T-cell (primary cell): ENCODE data around the gene COL8A2. TPM values are rescaled to one million over a fixed set of nuclear protein-coding genes. Genes with fewer than 3 reads are reported as not detected.

Experiments
- ATAC-seq, 4 experiments: fragments of 200-7000 bp in 3 of 4; fragments of 150-1000 bp in 1 of 4; cut with Tn5 transposase; replicated peaks in 1 of 4; 1 replicate in 3 of 4; 2 replicates in 1 of 4; pipeline ENCODE4 v1.10.0; 2021; ENCODE audit warnings: moderate library complexity in 3 of 4, mild to moderate bottlenecking in 2 of 4, moderate number of reproducible peaks in 1 of 4
- CTCF ChIA-PET, 2 donors: fragments of 300-600 bp; sonication (Branson Sonifier 250); formaldehyde crosslinking; loops; one replicate each; lab custom pipeline; 2022; ENCODE audit warnings: antibody characterized with exemption in 2 of 2; lab: Charles Lee
- POLR2A ChIA-PET, 2 donors: fragments of 300-600 bp; sonication (Branson Sonifier 250); formaldehyde crosslinking; loops; one replicate each; lab custom pipeline; 2022; ENCODE audit warnings: antibody characterized with exemption in 2 of 2; lab: Charles Lee
- DNase-seq, 35 experiments: peaks; one replicate each; pipeline versions ENCODE4 v3.0.0 to v3.0.0-alpha.2; 2013 to 2023
- H3K27ac ChIP-seq: one replicate; pipeline ENCODE4 v1.5.1; 2013; ENCODE audit warnings: low read length
- H3K27me3 ChIP-seq, 2 experiments: replicated peaks in 1 of 2; 1 replicate in 1 of 2; 2 replicates in 1 of 2; pipeline versions ENCODE4 v1.6.1 to v1.7.0; 2013; ENCODE audit warnings: low read length in 1 of 2, mixed read lengths in 1 of 2; ENCODE audit not compliant: control insufficient read depth in 2 of 2, insufficient read depth in 2 of 2; ENCODE audit errors: extremely low read depth in 1 of 2
- H3K36me3 ChIP-seq, 2 donors: 1 replicate in 1 of 2; 2 replicates in 1 of 2; pipeline versions ENCODE4 v1.6.1 to v1.7.0; 2013; ENCODE audit warnings: low read length in 1 of 2; ENCODE audit not compliant: control insufficient read depth in 2 of 2, insufficient read depth in 1 of 2; ENCODE audit errors: extremely low read depth in 1 of 2
- H3K4me1 ChIP-seq, 2 experiments: 1 replicate in 1 of 2; 2 replicates in 1 of 2; pipeline versions ENCODE4 v1.6.1 to v1.7.0; 2013; ENCODE audit warnings: low read length in 2 of 2, mixed read lengths in 1 of 2; ENCODE audit not compliant: insufficient read depth in 2 of 2, control insufficient read depth in 1 of 2; ENCODE audit errors: extremely low read depth in 1 of 2
- H3K4me3 ChIP-seq, 2 donors: 1 replicate in 1 of 2; 2 replicates in 1 of 2; pipeline versions ENCODE4 v1.5.1 to v1.7.0; 2013; ENCODE audit warnings: mild to moderate bottlenecking in 2 of 2, low read length in 1 of 2, moderate library complexity in 1 of 2; ENCODE audit not compliant: control insufficient read depth in 1 of 2; ENCODE audit errors: extremely low read depth in 1 of 2
- H3K9me3 ChIP-seq: 2 replicates; pipeline ENCODE4 v1.7.0; 2013
- H3K27ac Mint-ChIP-seq, 2 donors: one replicate each; pipeline ENCODE4 v1.8.0; 2020 to 2021; ENCODE audit warnings: mild to moderate bottlenecking in 2 of 2, mixed read lengths in 2 of 2
- H3K27me3 Mint-ChIP-seq, 2 donors: one replicate each; pipeline ENCODE4 v1.8.0; 2021 to 2022; ENCODE audit warnings: mixed read lengths in 2 of 2
- H3K36me3 Mint-ChIP-seq: one replicate; pipeline ENCODE4 v1.8.0; 2021; ENCODE audit warnings: mixed read lengths
- H3K4me1 Mint-ChIP-seq, 3 donors: one replicate each; pipeline ENCODE4 v1.8.0; 2020 to 2022; ENCODE audit warnings: mixed read lengths in 3 of 3, mild to moderate bottlenecking in 1 of 3
- H3K4me3 Mint-ChIP-seq, 3 donors: one replicate each; pipeline ENCODE4 v1.8.0; 2020 to 2022; ENCODE audit warnings: mild to moderate bottlenecking in 3 of 3, mixed read lengths in 3 of 3, moderate library complexity in 3 of 3
- H3K9me3 Mint-ChIP-seq, 3 donors: one replicate each; pipeline ENCODE4 v1.8.0; 2020 to 2022; ENCODE audit warnings: mixed read lengths in 3 of 3
- WGBS: methylation state at CpG from one replicate; pipeline ENCODE4 v1.1.5; 2013; ENCODE audit warnings: missing lambda C conversion rate; ENCODE audit not compliant: insufficient coverage; 5-methylcytosine and 5-hydroxymethylcytosine counted together
- total RNA-seq, 35 experiments: library from RNA in 6 of 35; stranded (reverse) in 6 of 35; fragments of 120-200 nt in 1 of 35; gene quantifications; one replicate each; pipeline versions ENCODE4 v1.2.1 to v1.2.4 and lab custom pipeline; 2013 to 2026

Gene COL8A2
- total RNA-seq, 5 donors from 2014 or later (not counting 1 experiment from before 2014, with no cell fraction given), result 0.08 to 0.15 (median 0.09) TPM; not detected in 1

DNA sequence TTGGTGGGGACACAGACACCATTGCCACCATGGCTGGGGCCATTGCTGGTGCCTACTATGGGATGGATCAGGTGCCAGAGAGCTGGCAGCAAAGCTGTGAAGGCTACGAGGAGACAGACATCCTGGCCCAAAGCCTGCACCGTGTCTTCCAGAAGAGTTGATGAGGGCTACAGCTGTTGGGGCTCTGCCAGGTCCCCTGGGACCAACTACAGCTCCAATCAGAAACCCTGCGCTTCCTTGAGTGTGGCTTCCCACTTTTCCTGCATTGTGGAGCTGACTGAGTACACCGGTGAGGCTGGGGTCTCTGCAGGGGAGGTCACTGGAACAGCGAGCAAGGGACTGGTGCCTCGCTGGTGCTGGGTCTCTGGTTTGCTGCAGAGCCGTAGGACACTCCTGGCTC, 31.8 kb downstream of the COL8A2 start:
- Mint-ChIP-seq H3K27ac (no peak overlapping the region), H3K36me3 (peaks cover 14% of the 10 kb centered on the region)

GRCh38 chr1:36092798-36093185, 32.2 kb downstream of the COL8A2 start:
- H3K27me3 ChIP-seq, result peaks cover 0 to 2% of the 10 kb centered on the region in 2 experiments
- no peak overlapping the region for H3K27ac ChIP-seq
- peaks cover 17 to 26% (median 24%) of the 10 kb centered on the region in 3 donors for H3K4me1 Mint-ChIP-seq
- WGBS, result 94% methylated on average over 7 of the region's 9 CpGs
- H3K4me3 ChIP-seq, result no peak overlapping the region
- H3K27me3 Mint-ChIP-seq, result no peaks in the 10 kb centered on the region
- H3K36me3 ChIP-seq, result peaks cover 6 to 52% of the 10 kb centered on the region in 2 donors
- no peaks in the 10 kb centered on the region for H3K9me3 Mint-ChIP-seq
- H3K4me3 Mint-ChIP-seq, result no peak overlapping the region
- ATAC-seq, result no peak
- DNase-seq, result peak in 2 of 35 experiments; percentile 9 to 11
- H3K27ac Mint-ChIP-seq, result no peak overlapping the region
- ChIA-PET CTCF (no interaction called here), POLR2A (no interaction called here)
- no peaks in the 10 kb centered on the region for H3K9me3 ChIP-seq
- peaks cover 14% of the 10 kb centered on the region for H3K36me3 Mint-ChIP-seq
- peaks cover 8 to 38% of the 10 kb centered on the region in 2 experiments for H3K4me1 ChIP-seq

More for the DNA sequence above, 31.8 kb downstream of the COL8A2 start:
- H3K4me3 ChIP-seq, result no peak overlapping the region
- H3K9me3 ChIP-seq, result no peaks in the 10 kb centered on the region
- peaks cover 17 to 26% (median 22%) of the 10 kb centered on the region in 3 donors for H3K4me1 Mint-ChIP-seq
- peaks cover 6 to 52% of the 10 kb centered on the region in 2 donors for H3K36me3 ChIP-seq
- DNase-seq, result peak in 1 of 35 experiments; percentile 8
- WGBS, result 98% methylated on average over 7 of the region's 7 CpGs
- no peaks in the 10 kb centered on the region for H3K27me3 Mint-ChIP-seq
- ChIA-PET POLR2A (no interaction called here), CTCF (no interaction called here)
- no peaks in the 10 kb centered on the region for H3K27me3 ChIP-seq
- no peaks in the 10 kb centered on the region for H3K9me3 Mint-ChIP-seq
- H3K4me1 ChIP-seq, result peaks cover 8 to 34% of the 10 kb centered on the region in 2 experiments
- ATAC-seq, result no peak
- H3K4me3 Mint-ChIP-seq, result no peak overlapping the region
- no peak overlapping the region for H3K27ac ChIP-seq

DNA sequence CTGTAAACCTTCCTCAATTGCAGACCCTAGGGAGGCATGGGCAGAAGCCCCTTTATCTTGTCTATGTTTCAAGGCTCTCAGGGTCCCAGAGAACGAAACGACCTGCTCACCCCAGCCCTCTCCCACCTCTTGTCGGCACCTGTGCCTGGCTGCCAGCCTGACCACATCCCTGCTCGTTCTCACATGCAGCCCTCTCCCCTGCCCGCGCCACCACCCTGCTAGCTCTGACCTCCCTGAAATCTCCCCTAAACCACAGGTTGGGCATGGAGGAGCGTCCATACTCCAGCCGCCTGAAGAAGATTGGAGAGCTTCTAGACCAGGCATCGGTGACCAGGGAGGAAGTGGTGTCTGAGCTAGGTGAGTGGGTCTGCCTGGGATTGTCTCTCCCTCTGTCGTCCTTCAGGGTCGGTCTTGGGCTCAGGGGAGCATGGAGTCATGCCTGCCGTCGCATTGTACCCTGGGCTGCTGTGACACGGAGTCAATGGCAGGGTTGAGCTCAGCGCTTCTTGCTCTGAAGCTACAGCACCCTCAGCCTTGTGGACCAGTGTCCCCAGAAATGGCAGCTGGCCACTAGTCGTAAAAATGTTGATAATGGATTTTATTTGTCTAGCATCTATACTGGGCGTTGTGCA, 32.7 kb downstream of the COL8A2 start:
- peak in 2 of 35 experiments; percentile 7 to 11 for DNase-seq
- no peak for ATAC-seq
- no peak overlapping the region for H3K27ac Mint-ChIP-seq

GRCh38 chr1:36091698-36092097, 33.3 kb downstream of the COL8A2 start:
- Mint-ChIP-seq H3K4me3 (peak overlapping the region in 2 of 3 donors; percentile 34 to 43), H3K4me1 (peaks cover 22 to 29% (median 28%) of the 10 kb centered on the region in 3 donors), H3K27ac (peak overlapping the region in 1 of 2 donors; percentile 11), H3K9me3 (no peaks in the 10 kb centered on the region), H3K36me3 (peaks cover 14% of the 10 kb centered on the region), H3K27me3 (peaks cover 0 to 4% of the 10 kb centered on the region in 2 donors)
- Histone ChIP-seq H3K4me1 (peaks cover 8 to 39% of the 10 kb centered on the region in 2 experiments), H3K4me3 (no peak overlapping the region), H3K27ac (no peak overlapping the region), H3K36me3 (peaks cover 6 to 52% of the 10 kb centered on the region in 2 donors), H3K9me3 (no peaks in the 10 kb centered on the region), H3K27me3 (peaks cover 0 to 13% of the 10 kb centered on the region in 2 experiments)
- WGBS, result 94% methylated on average over 12 of the region's 13 CpGs
- peak in 2 of 35 experiments; percentile 2 to 16 for DNase-seq
- ChIA-PET POLR2A (interaction anchor here in 1 of 2 donors (0.6 kb wide), 1 partner anchor 350 kb away, joined by 7 read pairs; no protein-coding TSS in a partner anchor), CTCF (interaction anchor here in 1 of 2 donors (1.2 kb wide), 1 partner anchor 60 kb away, joined by 3 read pairs; no protein-coding TSS in a partner anchor)
- ATAC-seq, result no peak

More for the DNA sequence above, 32.7 kb downstream of the COL8A2 start:
- Histone ChIP-seq H3K9me3 (no peaks in the 10 kb centered on the region), H3K4me1 (peaks cover 8 to 39% of the 10 kb centered on the region in 2 experiments), H3K4me3 (no peak overlapping the region), H3K36me3 (peaks cover 6 to 52% of the 10 kb centered on the region in 2 donors), H3K27ac (no peak overlapping the region), H3K27me3 (peaks cover 0 to 7% of the 10 kb centered on the region in 2 experiments)
- Mint-ChIP-seq H3K27me3 (no peaks in the 10 kb centered on the region), H3K9me3 (no peaks in the 10 kb centered on the region), H3K4me1 (peaks cover 17 to 26% (median 24%) of the 10 kb centered on the region in 3 donors), H3K36me3 (peaks cover 14% of the 10 kb centered on the region), H3K4me3 (peak overlapping the region in 1 of 3 donors; percentile 43)
- POLR2A ChIA-PET, result interaction anchor here in 1 of 2 donors (0.6 kb wide), 1 partner anchor 349 kb away, joined by 7 read pairs; no protein-coding TSS in a partner anchor
- CTCF ChIA-PET, result no interaction called here
- 98% methylated on average over 12 of the region's 17 CpGs for WGBS

GRCh38 chr1:36091141-36091540, 33.9 kb downstream of the COL8A2 start:
- H3K4me3 ChIP-seq, result no peak overlapping the region
- no peaks in the 10 kb centered on the region for H3K9me3 ChIP-seq
- H3K27ac ChIP-seq, result no peak overlapping the region
- ChIA-PET POLR2A (interaction anchor here (0.6 to 0.7 kb wide), 2 partner anchors 53 to 216 kb away, joined by 3 read pairs; no protein-coding TSS in a partner anchor), CTCF (interaction anchor here in 1 of 2 donors (1.2 kb wide), 1 partner anchor 61 kb away, joined by 3 read pairs; no protein-coding TSS in a partner anchor)
- peaks cover 8 to 39% of the 10 kb centered on the region in 2 experiments for H3K4me1 ChIP-seq
- WGBS, result 83% methylated on average over 1 of the region's 4 CpGs
- H3K36me3 ChIP-seq, result peaks cover 3 to 48% of the 10 kb centered on the region in 2 donors
- H3K9me3 Mint-ChIP-seq, result no peaks in the 10 kb centered on the region
- peaks cover 4 to 9% of the 10 kb centered on the region in 2 donors for H3K27me3 Mint-ChIP-seq
- H3K4me3 Mint-ChIP-seq, result peak overlapping the region in 2 of 3 donors; percentile 34 to 43
- DNase-seq, result peak in 1 of 35 experiments; percentile 8
- H3K27ac Mint-ChIP-seq, result no peak overlapping the region
- H3K27me3 ChIP-seq, result peaks cover 0 to 19% of the 10 kb centered on the region in 2 experiments
- peaks cover 22 to 29% (median 28%) of the 10 kb centered on the region in 3 donors for H3K4me1 Mint-ChIP-seq
- no peak for ATAC-seq
- H3K36me3 Mint-ChIP-seq, result peaks cover 14% of the 10 kb centered on the region
